Testis (tissue), 3 donors: ENCODE data around the gene ZNF263. TPM values are rescaled to one million over a fixed set of nuclear protein-coding genes. Genes with fewer than 3 reads are reported as not detected.
"Not testable (repeated sequence)": the region's sequence is repeated elsewhere in the genome, so short reads cannot be mapped to it uniquely, and the experiment has no call there.

Experiments
- DNase-seq: peaks from one replicate; pipeline ENCODE4 v3.0.0-alpha.2; 2019
- H3K27ac ChIP-seq, 2 donors: fragments of 200-600 bp; sonication (generic); one replicate each; pipeline ENCODE4 v1.5.1; 2019
- H3K27me3 ChIP-seq: fragments of 200-600 bp; sonication (generic); one replicate; pipeline ENCODE4 v1.5.1; 2019
- H3K36me3 ChIP-seq: fragments of 200-600 bp; sonication (generic); one replicate; pipeline ENCODE4 v1.5.1; 2017; ENCODE audit warnings: low read depth; ENCODE audit errors: missing control alignments
- H3K4me1 ChIP-seq: fragments of 200-600 bp; sonication (generic); one replicate; pipeline ENCODE4 v1.5.1; 2019
- H3K4me3 ChIP-seq, 2 donors: fragments of 200-600 bp; sonication (generic); one replicate each; pipeline ENCODE4 v1.5.1; 2017 to 2019
- H3K9me3 ChIP-seq: fragments of 200-600 bp; sonication (generic); one replicate; pipeline ENCODE4 v1.5.1; 2017
- POLR2A ChIP-seq: fragments of 450-650 bp; IDR thresholded peaks from one replicate; pipeline ENCODE4 v1.6.1; 2017; ENCODE audit warnings: antibody characterized with exemption, mild to moderate bottlenecking, moderate library complexity
- WGBS, 2 donors: methylation state at CpG; one replicate each; pipeline ENCODE4 v1.1.5; 2018; 5-methylcytosine and 5-hydroxymethylcytosine counted together
- intact Hi-C: fragments of 100-400 bp; cut with DNase I; formaldehyde crosslinking; loops from one replicate; pipeline ENCODE4 v1.15.1; 2023; ENCODE audit warnings: low total_unique reads
- polyA plus RNA-seq: library from polyadenylated mRNA; stranded (reverse); fragments of 350-450 nt; fragmentation: Illumina TruSeq; extraction: RNeasy Lipid Tissue Mini Kit (QIAGEN cat#74804); gene quantifications from one replicate; pipeline ENCODE4 v1.2.3, GENCODE V29; 2014; ENCODE audit warnings: low read depth, low replicate concordance; ENCODE audit not compliant: insufficient read depth
- total RNA-seq, 2 donors: library from RNA; depleted of rRNA; stranded (reverse); fragments of >200 nt; gene quantifications; one replicate each; pipeline ENCODE4 v1.2.3, GENCODE V29; 2016
- TF ChIP-seq, protein P1 (sequence below), 3 experiments: fragments of 450-650 bp in 2 of 3; fragments of 200-600 bp in 1 of 3; sonication (generic) in 1 of 3; IDR thresholded peaks; one replicate each; pipeline ENCODE4 v1.5.1; 2016 to 2019; ENCODE audit warnings: antibody characterized with exemption in 3 of 3, mild to moderate bottlenecking in 2 of 3, moderate library complexity in 1 of 3

Gene ZNF263
- total and polyA plus RNA-seq, 3 donors from 2014 or later: 44.7 to 58.3 (median 47.3) TPM

DNA sequence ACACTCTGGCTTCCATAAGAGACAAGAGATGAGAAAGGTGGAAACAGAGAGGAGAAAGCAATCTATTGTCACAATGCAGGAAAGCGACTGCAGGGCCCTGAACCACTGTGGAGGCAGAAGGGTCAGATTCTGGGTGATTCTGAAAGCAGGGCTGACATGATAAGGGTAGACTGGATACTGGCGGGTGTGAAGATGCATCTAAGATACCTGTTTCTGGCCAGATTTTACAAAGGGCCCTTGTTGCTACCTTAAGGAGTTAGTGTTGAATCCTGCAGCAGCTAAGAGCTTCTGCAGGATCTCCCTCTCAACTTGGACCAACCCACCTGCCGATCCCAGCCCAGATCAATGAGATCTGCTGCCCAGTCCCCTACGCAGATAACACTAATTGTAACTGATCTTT lies 20.8 kb upstream of the ZNF263 start:
- Histone ChIP-seq H3K36me3 (no peaks in the 10 kb centered on the region), H3K27ac (no peak overlapping the region), H3K9me3 (no peaks in the 10 kb centered on the region), H3K27me3 (no peaks in the 10 kb centered on the region), H3K4me3 (no peak overlapping the region), H3K4me1 (peaks cover 14% of the 10 kb centered on the region)
- 54 to 80% methylated on average over 4 of the region's 4 CpGs for WGBS, 2 donors
- TF ChIP-seq, protein P1, sequence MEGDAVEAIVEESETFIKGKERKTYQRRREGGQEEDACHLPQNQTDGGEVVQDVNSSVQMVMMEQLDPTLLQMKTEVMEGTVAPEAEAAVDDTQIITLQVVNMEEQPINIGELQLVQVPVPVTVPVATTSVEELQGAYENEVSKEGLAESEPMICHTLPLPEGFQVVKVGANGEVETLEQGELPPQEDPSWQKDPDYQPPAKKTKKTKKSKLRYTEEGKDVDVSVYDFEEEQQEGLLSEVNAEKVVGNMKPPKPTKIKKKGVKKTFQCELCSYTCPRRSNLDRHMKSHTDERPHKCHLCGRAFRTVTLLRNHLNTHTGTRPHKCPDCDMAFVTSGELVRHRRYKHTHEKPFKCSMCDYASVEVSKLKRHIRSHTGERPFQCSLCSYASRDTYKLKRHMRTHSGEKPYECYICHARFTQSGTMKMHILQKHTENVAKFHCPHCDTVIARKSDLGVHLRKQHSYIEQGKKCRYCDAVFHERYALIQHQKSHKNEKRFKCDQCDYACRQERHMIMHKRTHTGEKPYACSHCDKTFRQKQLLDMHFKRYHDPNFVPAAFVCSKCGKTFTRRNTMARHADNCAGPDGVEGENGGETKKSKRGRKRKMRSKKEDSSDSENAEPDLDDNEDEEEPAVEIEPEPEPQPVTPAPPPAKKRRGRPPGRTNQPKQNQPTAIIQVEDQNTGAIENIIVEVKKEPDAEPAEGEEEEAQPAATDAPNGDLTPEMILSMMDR (IDR thresholded peaks at IDR 0.05): no peak
- no peak for TF ChIP-seq POLR2A
- DNase-seq: no peak
- intact Hi-C loops: no loop called here

DNA sequence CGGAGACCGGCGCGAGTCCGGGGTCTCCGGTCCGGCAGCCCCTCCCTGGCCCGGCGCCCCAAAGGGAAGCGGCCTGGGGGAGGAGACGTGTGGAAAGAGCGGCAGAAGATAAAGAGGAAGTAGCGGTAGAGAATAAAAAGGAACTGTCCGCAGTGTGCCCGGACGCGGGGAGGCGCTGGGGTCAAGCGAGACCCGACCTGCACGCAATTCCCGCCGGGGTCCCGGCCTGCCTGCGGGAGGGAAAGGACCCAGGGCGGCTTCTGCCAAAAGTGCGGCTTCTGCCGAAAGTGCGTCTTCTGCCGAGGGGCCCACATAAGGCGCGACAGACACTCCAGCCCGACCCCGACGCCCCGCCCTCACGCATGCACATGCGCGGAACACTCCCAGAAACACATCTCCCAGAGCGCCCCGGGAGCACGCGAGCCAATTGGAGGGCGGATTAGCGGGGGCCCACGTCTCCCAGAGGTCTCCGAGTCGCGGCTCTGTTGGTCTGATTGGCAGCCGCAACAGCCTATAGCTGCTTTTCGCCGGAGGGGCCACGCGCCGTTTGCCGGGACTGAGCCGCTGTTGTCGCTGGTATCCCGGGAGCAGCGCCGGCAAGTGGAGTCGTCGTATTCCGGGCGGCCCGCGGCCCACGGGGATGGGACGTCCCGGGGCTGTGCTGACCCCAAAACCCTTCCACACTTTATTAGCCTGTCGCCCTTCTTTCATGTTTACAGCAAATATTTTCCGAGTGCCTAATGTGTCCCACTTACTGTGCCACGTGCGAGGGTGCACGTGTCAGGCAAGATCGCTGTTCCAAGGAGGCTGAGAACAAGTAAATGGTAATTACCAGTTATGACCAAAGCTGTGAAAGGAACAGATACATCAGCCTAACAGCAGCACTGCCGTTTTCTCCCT lies 18.9 kb upstream of the ZNF263 start:
- peak overlapping the region; percentile 87 to 97 for H3K4me3 ChIP-seq
- H3K4me1 ChIP-seq: peaks cover 14% of the 10 kb centered on the region
- no peaks in the 10 kb centered on the region for H3K36me3 ChIP-seq
- no peaks in the 10 kb centered on the region for H3K9me3 ChIP-seq
- intact Hi-C loops: no loop called here
- H3K27ac ChIP-seq: peak overlapping the region; percentile 96 to 98
- whole genome bisulfite sequencing, 2 donors: 0 to 2% methylated on average over 36 to 45 of the region's 77 CpGs
- H3K27me3 ChIP-seq: no peaks in the 10 kb centered on the region
- peak; percentile 98 for DNase-seq
- TF ChIP-seq, protein P1 (IDR thresholded peaks at IDR 0.05): peak in 2 of 3 experiments; percentile 18 to 26
- no peak for TF ChIP-seq POLR2A

DNA sequence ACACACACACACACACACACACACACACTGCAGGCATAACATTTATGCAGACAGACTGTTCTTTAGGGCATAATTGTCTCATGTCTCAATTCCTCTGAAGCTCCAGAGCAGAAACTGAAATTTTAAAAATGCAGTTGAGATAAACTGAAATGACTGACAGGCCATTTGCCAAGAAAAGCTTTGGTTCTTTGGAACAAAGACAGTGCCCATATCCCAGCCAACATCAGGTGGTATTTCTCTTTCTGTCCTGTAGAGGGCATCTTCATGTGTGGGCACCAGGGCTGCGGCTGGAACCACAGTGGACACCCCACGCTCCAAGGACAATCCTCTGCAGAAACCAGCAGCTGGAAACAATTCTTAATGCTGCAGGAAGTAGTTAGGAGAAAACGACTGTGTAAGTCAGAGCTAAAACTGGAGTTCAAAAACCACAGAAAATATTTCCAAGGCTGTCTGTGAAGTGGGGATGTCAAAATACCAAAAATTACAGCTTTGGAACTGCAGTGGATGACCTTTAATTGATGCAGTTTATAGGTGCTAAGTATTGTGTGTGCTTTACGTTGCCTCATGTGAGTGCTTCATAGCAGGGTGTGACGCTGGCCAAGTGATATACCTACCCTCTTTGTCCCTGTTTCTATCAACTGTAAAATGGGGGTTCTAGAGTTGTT lies 16.3 kb upstream of the ZNF263 start:
- Histone ChIP-seq H3K4me1 (peaks cover 14% of the 10 kb centered on the region), H3K4me3 (no peak overlapping the region), H3K9me3 (no peaks in the 10 kb centered on the region), H3K36me3 (no peaks in the 10 kb centered on the region), H3K27me3 (no peaks in the 10 kb centered on the region), H3K27ac (no peak overlapping the region)
- intact Hi-C loops: no loop called here
- TF ChIP-seq, protein P1 (IDR thresholded peaks at IDR 0.05): peak; percentile 35 to 54 (median 38)
- TF ChIP-seq POLR2A: no peak
- WGBS, 2 donors: 55 to 61% methylated on average over 5 of the region's 5 CpGs
- peak; percentile 66 for DNase-seq

DNA sequence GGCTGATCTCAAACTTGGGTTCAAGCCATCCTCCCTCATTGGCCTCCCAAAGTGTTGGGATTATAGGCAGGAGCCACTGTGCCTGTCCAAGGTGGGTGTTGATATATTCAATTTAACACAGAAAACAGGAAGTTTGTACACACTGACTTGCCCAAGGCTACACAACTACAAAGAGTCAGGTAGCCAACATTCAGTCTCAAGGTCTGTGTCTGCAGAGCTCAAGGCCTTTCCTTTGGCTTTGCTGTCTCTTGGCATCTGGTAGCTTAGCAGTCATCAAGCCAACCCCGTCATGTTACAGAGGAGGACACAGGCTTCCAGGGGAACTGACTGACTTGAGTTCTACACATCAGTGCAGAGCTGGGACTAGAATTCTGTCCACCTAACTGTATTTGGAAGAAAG lies 15.0 kb upstream of the ZNF263 start:
- TF ChIP-seq POLR2A: no peak
- TF ChIP-seq, protein P1 (IDR thresholded peaks at IDR 0.05): no peak
- 33 to 69% methylated on average over 1 of the region's 1 CpG for WGBS, 2 donors
- H3K27me3 ChIP-seq: no peaks in the 10 kb centered on the region
- H3K4me1 ChIP-seq: peaks cover 14% of the 10 kb centered on the region
- intact Hi-C loops: no loop called here
- H3K9me3 ChIP-seq: no peaks in the 10 kb centered on the region
- no peak overlapping the region for H3K27ac ChIP-seq
- H3K36me3 ChIP-seq: no peaks in the 10 kb centered on the region
- no peak overlapping the region for H3K4me3 ChIP-seq
- no peak for DNase-seq

DNA sequence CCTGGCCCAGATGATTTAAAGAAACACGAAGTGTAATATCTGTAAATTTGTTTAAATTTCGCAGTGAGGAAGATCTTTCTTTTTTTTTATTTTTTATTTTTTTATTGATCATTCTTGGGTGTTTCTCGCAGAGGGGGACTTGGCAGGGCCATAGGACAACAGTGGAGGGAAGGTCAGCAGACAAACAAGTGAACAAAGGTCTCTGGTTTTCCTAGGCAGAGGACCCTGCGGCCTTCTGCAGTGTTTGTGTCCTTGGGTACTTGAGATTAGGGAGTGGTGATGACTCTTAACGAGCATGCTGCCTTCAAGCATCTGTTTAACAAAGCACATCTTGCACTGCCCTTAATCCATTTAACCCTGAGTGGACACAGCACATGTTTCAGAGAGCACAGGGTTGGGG lies 12.6 kb upstream of the ZNF263 start:
- 51 to 73% methylated on average over 5 of the region's 5 CpGs for WGBS, 2 donors
- H3K9me3 ChIP-seq, H3K27me3 ChIP-seq, H3K27ac ChIP-seq, intact Hi-C loops, DNase-seq, H3K4me3 ChIP-seq, H3K36me3 ChIP-seq: not testable (repeated sequence)
- H3K4me1 ChIP-seq: peaks cover 32% of the 10 kb centered on the region

DNA sequence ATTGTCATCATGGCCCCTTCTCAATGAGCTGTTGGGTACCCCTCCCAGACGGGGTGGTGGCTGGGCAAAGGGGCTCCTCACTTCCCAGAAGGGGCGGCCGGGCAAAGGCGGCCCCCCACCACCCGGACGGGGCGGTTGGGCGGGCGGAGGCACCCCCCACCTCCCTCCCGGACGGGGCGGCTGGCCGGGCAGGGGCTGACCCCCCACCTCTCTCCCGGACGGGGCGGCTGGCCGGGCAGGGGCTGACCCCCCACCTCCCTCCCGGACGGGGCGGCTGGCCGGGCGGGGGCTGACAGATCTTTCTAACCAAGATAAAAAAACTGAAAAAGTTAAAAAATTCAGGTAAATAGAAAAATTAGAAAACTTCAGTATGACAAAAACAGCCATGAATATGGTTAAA lies 12.0 kb upstream of the ZNF263 start:
- H3K36me3 ChIP-seq, DNase-seq, H3K27ac ChIP-seq, intact Hi-C loops, H3K9me3 ChIP-seq, H3K4me3 ChIP-seq, H3K27me3 ChIP-seq: not testable (repeated sequence)
- peaks cover 32% of the 10 kb centered on the region for H3K4me1 ChIP-seq
- 96% methylated on average over 22 of the region's 22 CpGs for WGBS, 2 donors
